Astrocyte of the cerebellum (primary cell): Measurements from ENCODE around the gene RGS6.

ENCODE experiments used
- DNase-seq: peaks from one replicate; pipeline ENCODE4 v3.0.0-alpha.2; 2011; ENCODE audit warnings: low read depth
- H3K4me3 ChIP-seq: 2 replicates; pipeline ENCODE4 v1.5.1; 2011; ENCODE audit warnings: mild to moderate bottlenecking, low read depth, low read length, moderate library complexity
- CTCF ChIP-seq: IDR thresholded peaks from 2 replicates; pipeline ENCODE4 v1.5.1; 2012; ENCODE audit warnings: low read length, low read depth, moderate library complexity, mild to moderate bottlenecking; ENCODE audit errors: missing control alignments
- in situ Hi-C: cut with HindIII; loops from 2 replicates; pipeline ENCODE4 v1.10.0; 2017; ENCODE audit warnings: low sequenced_read_pairs

The RGS6 gene

GRCh38 chr14:72247896-72248465, 315.8 kb downstream of the RGS6 start:
- no peak for TF ChIP-seq CTCF
- DNase-seq = no peak
- in situ Hi-C loops = no loop called here
- no peak overlapping the region for H3K4me3 ChIP-seq

GRCh38 chr14:72253503-72253902, 321.3 kb downstream of the RGS6 start:
- no peak overlapping the region for H3K4me3 ChIP-seq
- TF ChIP-seq CTCF = no peak
- in situ Hi-C loops = loop anchor here (5.0 kb wide), 1 partner anchor 51 kb away; no protein-coding TSS in a partner anchor
- DNase-seq = no peak

- TF ChIP-seq CTCF = no peak
- DNase-seq = no peak
- H3K4me3 ChIP-seq = no peak overlapping the region
- in situ Hi-C loops = loop anchor here (5.0 kb wide), 1 partner anchor 52 kb away; no protein-coding TSS in a partner anchor
These were observed 322.1 kb downstream of the RGS6 start for GRCh38 chr14:72254202-72254936.

GRCh38 chr14:72254937-72255472, 322.8 kb downstream of the RGS6 start:
- DNase-seq = no peak
- no peak for TF ChIP-seq CTCF
- in situ Hi-C loops = loop anchor here (5.0 kb wide), 1 partner anchor 53 kb away; no protein-coding TSS in a partner anchor
- no peak overlapping the region for H3K4me3 ChIP-seq

GRCh38 chr14:72256055-72256454, 323.8 kb downstream of the RGS6 start:
- in situ Hi-C loops = no loop called here
- TF ChIP-seq CTCF = no peak
- no peak overlapping the region for H3K4me3 ChIP-seq
- no peak for DNase-seq

GRCh38 chr14:72261068-72261467, 328.8 kb downstream of the RGS6 start:
- in situ Hi-C loops = no loop called here
- no peak overlapping the region for H3K4me3 ChIP-seq
- DNase-seq = no peak
- TF ChIP-seq CTCF = no peak
